Endothelial cell of hepatic sinusoid (primary cell): ENCODE measurements around the gene OXTR.
"Not testable (repeated sequence)": the region's sequence is repeated elsewhere in the genome, so short reads cannot be mapped to it uniquely, and the experiment has no call there.

ENCODE experiments used
- in situ Hi-C: cut with HindIII; loops from 2 replicates; pipeline ENCODE4 v1.10.0; 2017; ENCODE audit warnings: low sequenced_read_pairs

OXTR gene

DNA sequence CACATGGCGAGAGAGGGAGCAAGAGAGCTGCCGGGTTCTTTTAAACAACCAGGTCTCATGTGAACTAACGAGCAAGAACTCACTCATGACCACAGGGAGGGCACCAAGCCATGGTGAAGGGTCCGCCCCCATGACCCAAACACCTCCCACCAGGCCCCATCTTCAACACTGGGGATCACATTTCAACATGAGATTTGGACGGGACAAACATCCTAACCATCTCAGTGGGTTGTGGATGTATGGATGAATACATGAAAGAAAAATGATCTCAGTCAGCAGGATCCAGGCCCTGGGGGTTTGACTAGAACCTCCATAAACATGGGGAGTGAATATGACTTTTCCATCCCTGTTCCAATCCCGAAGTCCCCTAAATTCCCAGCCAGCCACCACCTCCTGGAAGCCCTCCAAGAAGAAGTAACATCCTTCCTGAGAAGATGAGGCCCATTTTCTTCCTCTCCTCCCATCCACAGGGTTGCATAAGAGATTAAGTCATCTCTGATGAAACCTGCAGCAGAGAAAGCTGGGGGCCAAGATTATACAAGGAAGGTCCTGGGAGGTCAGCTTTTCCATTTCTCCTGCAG lies 26.3 kb downstream of the OXTR start:
- in situ Hi-C loops = loop anchor here (25.0 kb wide), 1 partner anchor 106 kb away; the partner anchor contains the start of gene SSUH2

DNA sequence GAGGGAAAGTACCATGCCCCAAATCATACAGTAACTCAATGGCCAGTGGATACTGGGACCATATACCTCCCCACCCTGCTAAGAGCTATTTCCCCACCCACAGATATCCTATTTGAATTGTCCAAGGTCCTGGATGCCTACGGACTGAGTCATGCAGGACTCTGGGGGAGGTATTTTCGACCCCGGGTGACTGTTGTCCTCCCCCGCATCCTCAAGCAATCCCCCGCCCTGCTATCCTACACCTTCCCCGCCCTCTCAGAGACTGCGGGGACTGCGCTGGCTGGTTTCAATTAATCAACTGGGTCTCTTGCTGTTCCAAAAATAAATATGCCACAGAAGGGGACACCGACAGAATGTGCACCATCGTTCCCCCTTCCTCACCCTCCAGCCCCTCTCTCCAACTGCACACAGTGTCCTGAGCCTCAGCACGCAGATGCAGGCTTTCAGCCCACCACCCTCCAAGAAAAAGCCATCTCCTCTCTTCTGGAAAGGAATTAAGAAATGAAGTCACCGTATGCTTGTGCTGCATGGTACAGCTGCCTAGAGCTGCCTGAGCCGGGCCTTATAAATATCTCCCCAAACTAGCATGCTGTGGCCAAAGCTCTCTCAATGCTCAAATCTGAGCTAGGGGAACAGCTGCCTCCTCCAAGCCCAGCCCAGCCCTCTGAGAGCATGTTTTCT lies 27.7 kb downstream of the OXTR start:
- in situ Hi-C loops = loop anchor here (25.0 kb wide), 1 partner anchor 104 kb away; the partner anchor contains the start of gene SSUH2

DNA sequence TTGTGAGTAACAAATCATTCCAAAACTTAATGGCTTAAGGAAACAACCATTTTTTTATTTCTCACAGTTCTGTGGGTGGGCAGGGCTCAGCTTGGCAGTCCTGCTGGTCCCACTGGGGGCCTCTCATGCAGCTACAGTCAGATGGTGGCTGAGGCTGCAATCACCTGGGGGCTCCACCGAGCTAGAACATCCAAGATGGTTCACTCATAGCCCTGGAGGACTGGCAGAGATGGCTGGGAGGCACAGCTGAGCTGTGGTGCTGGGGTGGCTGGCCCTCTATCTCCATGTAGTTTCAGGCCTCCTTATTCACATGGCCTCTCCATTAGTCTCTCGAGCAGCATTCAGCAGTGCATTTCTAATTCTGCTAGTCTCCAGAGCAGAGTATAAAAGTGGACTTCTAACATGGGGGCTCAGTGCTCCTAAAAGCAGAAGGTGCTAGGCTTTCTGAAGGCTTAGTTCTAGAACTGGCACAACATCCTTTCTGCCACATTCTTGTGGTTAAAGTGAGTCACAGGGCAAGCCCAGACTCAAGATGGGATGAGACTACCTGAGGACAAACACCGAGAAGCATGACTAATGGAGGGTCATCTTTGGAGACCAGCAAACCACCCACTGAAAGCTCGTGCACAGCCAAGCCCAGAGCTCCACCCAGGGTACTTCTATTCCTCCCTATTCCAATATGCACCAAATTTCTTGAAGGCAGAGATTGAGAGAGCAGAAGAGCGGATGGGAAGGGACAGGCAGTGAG lies 29.5 kb downstream of the OXTR start:
- in situ Hi-C loops = loop anchor here (25.0 kb wide), 1 partner anchor 103 kb away; the partner anchor contains the start of gene SSUH2

DNA sequence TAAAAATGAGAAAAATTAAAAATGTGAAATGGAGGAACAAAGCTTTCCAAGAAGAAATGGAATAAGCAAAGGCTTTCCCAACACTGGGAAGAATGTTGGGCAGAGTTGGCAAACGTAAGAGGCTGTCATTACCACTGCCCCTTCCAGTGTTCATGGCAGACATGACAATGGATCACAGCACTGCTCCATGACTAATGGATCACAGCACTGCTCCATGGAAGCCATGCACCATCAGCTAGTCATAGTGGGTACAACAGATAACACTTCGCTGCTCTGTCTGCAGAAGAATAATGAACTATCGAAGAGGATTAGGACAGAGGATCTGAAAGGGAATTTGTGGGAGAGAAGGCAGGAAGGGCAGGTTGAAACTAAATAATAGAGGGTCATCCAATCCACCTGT lies 30.8 kb downstream of the OXTR start:
- in situ Hi-C loops = loop anchor here (25.0 kb wide), 1 partner anchor 101 kb away; the partner anchor contains the start of gene SSUH2

DNA sequence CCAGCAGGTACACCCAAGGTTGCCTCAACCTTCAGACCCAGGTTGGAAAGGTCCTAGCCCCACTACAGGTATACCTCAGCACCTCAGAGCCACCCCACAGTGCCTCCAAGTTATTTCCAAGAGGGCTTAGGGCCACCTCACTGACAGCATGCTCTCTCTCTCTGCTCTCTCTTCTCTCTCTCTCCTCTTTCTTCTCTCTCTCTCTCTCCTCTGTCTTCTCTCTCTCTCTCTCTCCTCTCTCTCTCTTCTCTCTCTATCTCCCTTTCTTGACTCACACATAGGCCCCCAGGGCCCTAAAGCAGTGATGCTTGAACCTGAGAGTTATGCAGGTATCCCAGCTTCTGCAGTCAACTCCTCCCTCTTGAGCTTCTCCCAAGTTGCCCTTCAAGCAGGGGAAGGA lies 31.6 kb downstream of the OXTR start:
- in situ Hi-C loops = loop anchor here (25.0 kb wide), 1 partner anchor 101 kb away; the partner anchor contains the start of gene SSUH2

DNA sequence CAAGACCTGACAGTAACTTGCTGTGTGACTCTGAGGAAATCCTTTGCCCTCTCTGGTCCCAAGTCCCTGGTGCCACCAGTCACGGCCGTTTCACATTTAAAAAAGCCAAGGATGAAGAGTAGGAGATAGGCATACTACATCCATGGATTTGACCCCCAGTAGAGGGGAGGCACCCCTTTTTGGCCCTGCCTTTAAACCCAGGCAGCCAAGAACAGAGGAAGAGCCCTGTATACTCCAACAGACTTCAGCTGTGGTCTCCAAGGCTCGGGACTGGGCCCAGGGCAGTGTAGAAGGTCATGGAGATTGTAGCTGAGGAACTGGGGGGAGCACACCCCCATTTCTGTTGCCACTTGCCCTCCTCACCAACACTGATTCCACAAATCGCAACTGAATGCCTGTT lies 32.1 kb downstream of the OXTR start:
- in situ Hi-C loops = loop anchor here (25.0 kb wide), 1 partner anchor 100 kb away; the partner anchor contains the start of gene SSUH2

DNA sequence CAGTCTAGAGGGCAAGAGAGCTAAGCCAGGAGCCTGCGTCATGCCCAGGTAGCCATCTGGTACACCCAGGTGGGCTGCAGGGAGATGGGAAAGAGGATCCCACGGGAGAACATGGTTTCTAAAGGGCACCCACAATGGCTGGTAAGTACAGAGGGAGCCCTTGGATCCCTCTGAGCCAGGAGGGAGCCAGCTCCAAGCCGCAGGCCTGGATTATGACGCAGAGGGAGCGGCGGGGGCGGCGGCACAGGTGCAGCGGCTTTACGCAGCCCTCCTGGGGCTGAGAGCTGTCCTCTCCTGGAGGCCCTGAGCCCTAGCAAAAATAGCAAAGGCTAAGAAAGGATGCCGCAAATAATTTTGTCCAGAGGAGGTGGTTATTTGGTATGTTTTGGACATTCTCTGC lies 33.0 kb downstream of the OXTR start:
- in situ Hi-C loops = loop anchor here (25.0 kb wide), 1 partner anchor 99 kb away; the partner anchor contains the start of gene SSUH2

DNA sequence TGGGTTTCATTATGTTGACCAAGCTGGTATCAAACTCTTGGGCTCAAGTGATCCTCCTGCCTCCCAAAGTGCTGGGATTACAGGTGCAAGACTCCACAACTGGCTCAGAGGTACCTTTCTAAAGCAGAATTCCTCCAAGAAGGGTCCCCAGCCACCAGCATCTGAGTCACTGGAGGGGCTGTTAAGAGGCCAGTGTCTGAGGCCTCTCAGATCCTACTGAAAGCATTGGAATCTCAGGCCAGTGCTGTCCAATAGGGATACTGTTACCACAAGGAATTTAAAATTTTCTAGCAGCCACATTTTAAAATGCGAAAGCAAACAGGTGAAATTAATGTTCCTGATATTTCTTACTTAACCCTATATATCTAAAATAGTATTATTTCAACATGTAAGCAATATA lies 34.5 kb downstream of the OXTR start:
- in situ Hi-C loops = loop anchor here (25.0 kb wide), 1 partner anchor 98 kb away; the partner anchor contains the start of gene SSUH2

DNA sequence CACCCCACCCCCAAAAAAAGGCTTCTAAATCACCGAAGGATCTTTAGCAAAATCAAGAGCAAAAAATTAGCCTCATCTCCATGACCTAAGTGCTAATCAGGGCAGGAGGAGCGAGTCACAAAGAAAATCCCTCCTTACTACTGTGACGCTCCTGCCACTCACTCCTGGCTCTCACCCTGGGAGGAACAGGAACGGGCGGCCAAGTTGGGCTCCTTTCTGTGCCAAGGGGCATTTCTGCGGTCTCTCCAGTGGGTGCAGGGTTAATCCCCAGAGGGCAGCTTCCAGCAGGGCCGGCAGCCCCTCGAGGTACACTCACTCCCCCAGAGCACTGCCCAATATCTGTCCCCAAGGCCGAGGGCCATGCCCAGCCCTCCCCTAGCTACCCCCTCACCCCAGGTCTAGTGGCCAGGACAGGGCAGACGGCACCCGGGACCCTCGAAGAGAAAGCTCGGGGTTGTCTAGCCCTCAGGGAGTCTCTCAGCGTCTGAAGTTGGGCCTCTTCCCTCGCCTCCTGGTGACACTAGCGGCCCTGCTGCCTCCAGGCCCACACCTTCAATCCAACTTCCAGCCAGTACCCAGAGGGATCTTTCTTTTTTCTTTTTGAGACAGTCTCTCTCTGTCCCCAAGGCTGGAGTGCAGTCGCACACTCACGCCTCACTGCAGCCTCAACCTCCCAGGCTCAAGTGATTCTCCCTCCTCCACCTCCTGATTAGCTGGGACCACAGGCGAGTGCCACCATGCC lies 35.1 kb downstream of the OXTR start:
- in situ Hi-C loops = loop anchor here (25.0 kb wide), 1 partner anchor 97 kb away; the partner anchor contains the start of gene SSUH2

DNA sequence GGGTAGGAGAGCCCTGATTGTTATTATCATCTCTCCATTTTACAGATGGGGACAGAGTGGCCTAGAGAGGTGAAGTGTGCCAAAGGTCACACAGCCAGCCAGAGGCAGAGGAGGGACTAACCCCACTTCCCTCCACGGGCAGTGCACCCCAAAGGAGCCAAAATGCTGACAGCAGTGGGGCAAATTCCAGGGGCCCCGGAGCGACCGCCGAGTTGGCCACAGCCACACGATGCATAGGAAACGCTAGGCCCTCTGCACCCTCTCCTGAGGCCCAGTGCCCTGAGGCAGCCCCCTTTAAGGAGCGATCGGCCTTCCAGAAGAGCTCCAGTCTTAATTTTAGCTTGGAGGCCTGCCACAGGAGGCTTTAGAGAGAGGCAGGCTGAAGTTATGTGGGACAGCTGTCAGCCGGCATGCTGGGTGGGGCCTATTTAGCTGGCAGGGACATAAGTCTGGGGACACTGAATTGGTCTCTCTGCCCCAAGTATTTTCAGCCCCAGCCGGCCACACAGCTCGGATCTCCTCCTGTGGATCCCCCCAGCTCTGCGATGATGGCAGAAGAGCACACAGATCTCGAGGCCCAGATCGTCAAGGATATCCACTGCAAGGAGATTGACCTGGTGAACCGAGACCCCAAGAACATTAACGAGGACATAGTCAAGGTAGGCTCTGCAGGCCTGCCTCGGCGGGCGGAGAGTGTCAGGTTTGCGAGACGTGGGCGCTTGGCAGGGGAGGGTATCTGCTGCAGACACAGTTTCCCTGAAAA lies 35.9 kb downstream of the OXTR start, which contains the start of gene CAV3:
TSS of gene CAV3 (plus strand) at position 471 of the 763 bp plus-strand sequence. CDS start at position 546, 75 bp downstream.
- in situ Hi-C loops = loop anchor here (25.0 kb wide), 1 partner anchor 96 kb away; the partner anchor contains the start of gene SSUH2

DNA sequence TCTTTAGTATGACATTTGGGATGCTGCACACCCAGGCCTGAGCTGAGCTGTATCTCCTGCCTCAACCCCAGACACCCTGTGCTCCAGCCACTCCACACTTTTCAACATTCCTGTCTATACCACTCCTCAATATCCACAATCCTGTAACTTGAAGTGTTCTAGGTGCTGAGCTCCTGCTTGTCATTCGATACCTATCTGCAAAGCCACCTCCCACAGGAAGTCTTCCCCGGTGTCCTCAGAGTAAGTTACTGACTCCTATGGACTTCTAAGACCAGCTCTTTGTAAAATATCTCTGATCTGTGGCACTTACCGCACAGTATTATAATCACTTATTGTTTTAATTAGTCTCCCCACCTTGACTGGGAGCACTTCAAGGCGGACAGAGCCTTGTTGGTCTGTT lies 37.0 kb downstream of the OXTR start:
- in situ Hi-C loops = loop anchor here (25.0 kb wide), 1 partner anchor 95 kb away; the partner anchor contains the start of gene SSUH2

DNA sequence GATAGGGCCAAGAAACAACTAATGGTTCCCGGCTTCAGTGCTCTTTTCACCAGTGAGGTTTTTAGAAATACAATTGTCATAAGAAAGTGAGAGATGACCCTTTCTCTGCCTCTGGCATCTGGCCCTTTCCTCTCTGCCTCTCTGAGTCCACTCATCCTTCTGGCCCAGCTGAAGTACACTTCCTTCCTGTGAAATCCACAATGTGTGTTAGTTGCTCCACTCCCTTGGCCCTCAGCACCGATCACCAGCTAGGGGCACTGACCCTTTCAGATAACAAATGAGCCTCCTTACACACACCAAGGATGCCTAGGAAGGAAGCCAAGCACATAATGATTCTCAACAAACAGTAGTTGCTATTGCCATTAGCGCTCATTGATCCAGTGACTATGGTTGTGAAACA lies 38.8 kb downstream of the OXTR start:
- in situ Hi-C loops = loop anchor here (25.0 kb wide), 1 partner anchor 93 kb away; the partner anchor contains the start of gene SSUH2

DNA sequence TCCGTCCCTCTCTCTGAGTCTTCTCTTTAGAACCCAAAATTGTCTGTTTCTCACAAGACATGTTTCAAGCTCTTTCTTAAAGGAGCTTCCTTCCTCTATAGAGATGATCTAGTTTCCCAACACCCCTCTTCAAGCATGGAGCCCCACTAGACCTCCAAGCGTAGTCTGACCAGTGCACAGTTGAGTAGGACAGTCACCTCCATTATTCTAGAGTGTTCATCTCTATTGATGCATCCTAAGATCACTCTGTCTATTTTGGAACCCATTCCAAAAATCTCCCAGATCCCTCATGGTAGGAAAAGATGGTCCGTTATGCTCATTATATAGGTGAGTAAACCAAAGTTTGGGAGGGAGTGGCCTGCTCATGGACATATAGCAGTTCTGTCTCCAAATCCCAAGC lies 39.9 kb downstream of the OXTR start:
- in situ Hi-C loops = loop anchor here (25.0 kb wide), 1 partner anchor 92 kb away; the partner anchor contains the start of gene SSUH2

DNA sequence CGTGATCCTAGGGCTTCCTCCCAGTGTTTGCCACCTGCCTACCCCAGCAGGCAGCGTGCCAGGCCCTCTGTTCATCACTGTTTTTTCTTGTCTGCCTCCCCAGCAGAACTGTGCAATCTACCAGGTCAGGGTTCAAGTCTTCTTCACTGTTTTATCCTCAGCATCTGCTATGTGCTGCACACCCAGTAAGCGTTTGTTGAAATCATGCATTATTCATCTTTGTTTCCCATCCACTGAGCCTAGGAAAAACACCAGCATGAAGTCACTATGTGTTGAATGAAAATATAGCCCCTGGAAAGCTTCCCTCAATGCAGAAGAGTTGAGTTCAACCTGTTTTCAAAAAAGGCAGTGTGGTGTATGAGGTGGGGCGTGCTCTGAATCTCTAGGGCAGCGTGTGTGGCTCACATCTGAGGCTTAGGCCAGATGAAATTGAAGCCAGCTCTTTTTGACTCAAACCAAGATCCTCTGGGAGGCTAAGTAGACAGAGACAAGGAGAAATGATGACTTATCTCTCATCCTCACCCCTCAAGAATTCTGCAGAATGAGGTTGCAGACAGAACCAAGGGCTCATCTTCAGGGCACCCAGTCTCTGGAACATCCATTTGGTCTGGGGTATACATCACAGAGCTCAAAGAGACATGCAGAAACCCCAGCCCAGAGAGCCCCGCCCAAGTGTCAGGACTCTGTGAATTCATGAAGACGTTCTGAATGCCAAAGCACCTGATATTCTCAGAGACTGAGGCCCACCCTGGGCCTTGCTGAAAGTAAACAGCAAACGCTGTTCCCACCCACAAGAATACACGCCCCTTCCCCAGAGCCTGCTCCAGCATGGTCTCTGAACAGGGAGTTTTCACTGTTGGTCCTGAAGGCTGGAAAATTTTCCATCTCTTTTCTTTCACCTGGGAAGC lies 41.6 kb downstream of the OXTR start:
- in situ Hi-C loops = loop anchor here (25.0 kb wide), 1 partner anchor 91 kb away; the partner anchor contains the start of gene SSUH2

DNA sequence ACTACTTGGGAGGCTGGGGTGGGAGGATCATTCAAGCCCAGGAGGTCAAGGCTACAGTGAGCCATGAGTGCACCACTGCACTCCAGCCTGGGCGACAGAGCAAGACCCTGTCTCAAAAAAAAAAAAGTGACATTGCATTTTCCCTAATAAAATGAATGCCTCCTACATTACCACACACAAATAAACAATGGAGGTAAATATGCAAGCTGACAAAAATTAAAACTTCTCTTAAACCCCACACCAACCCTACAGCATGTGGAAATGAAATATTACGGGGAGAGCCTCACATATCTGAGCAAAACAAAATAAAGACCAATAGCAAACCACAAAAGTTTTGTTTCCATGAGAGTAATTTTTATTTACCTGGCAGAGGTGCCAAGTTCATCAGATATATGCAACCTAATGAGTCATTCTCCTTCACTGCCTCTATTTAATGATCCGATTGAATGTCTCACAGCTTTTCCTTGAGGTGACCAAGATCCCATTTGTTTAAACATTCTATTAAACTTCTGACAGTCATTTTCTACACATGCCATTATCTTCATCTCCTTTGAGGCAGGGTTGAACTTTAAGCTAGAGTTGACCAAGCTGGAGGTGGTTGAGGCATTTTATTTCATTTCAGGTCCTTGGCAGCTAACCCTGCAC lies 45.2 kb downstream of the OXTR start:
- in situ Hi-C loops = no loop called here

DNA sequence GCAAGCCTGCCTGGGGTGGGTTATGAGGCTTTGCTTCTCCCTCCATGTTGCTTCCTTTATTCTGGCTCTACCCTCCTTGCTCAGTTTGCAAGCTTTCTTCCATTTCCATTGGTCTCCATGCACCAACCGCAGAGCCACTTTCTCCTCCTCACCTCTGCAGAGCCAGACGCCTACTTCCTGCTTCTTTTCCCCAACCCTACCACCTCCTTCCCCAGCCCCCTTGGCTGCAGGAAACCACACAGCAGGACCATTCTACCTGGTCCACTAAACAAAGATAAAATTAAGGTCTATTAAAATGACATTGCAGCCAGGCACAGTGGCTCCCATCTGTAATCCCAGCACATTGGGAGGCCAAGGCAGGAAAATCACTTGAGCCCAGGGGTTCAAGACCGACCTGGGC lies 45.8 kb downstream of the OXTR start:
- in situ Hi-C loops = no loop called here

DNA sequence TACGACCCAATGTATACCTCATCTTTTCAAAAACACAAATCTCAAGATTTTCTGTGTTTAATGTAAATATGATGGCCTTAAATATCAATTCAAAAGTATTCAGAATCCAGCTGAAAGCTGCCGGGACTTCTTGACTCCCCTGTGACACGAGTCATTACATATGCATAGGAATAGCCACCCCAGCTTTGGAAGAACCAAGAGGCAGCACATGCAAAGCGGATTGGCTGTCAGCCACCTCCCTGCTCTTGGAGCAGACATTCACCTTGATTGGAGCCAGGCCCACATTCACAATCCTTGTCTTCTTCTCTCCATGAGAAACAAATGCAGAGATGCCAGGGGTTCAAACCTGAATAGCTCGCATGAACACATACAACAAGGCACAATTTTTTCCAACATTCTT lies 46.6 kb downstream of the OXTR start:
- in situ Hi-C loops = no loop called here

DNA sequence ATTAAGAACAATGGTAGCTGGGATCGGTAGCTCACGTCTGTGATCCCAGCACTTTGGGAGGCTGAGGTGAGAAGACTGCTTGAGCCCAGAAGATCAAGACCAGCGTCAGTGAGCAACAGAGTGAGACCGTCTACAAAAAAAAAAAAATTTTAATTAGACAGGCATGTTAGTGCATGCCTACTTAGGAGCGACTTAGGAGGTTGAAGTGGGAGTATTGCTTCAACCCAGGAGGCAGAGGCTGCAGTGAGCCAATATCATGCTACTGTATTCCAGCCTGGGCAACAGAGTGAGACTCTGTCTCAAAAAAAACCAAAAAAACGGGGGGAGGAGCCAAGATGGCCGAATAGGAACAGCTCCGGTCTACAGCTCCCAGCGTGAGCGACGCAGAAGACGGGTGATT lies 53.7 kb downstream of the OXTR start:
- in situ Hi-C loops = not testable (repeated sequence)
